Loucy (cell line): ENCODE data around the gene DAZL.

ENCODE experiments used
- CTCF ChIP-seq: fragments of 200-600 bp; sonication (generic); conservative IDR thresholded peaks from 2 replicates; pipeline ENCODE4 v1.5.1; 2014; ENCODE audit warnings: mild to moderate bottlenecking, antibody characterized with exemption, low read length
- EZH2phosphoT487 ChIP-seq: fragments of 200-600 bp; IDR thresholded peaks from 2 replicates; pipeline ENCODE4 v1.6.1; 2018; ENCODE audit warnings: antibody characterized with exemption, mild to moderate bottlenecking, moderate library complexity, borderline replicate concordance

DNA sequence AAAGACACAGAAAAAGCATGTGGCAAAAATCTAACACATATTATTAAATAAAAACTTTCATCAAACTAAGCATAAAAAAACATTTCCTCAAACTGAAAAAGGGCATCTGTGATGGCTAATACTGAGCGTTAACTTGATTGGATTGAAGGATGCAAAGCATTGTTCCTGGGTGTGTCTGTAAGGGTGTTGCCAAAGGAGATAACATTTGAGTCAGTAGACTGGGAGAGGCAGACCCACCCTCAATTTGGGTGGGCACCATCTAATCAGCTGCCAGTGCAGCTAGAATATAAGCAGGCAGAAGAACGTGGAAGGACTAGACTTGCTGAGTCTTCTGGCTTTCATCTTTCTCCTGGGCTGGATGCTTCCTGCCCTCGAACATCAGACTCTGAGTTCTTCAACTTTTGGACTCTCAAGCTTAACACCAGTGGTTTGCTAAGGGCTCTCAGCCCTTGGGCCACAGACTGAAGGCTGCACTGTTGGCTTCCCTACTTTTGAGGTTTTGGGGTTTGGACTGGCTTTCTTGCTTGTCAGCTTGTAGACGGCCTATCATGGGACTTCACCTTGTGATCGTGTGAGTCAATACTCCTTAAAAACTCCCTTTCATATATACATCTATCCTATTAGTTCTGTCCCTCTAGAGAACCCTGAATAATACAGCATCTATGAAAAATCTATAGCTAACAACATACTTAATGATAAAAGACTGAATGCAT lies 45.4 kb downstream of the DAZL start:
- TF ChIP-seq CTCF (no peak), EZH2phosphoT487 (no peak)
